Astrocyte (in vitro differentiated cells and primary cell): ENCODE measurements around the gene TMEM14A. TPM values are rescaled to one million over a fixed set of nuclear protein-coding genes. Genes with fewer than 3 reads are reported as not detected.
"Not testable (repeated sequence)": the region's sequence is repeated elsewhere in the genome, so short reads cannot be mapped to it uniquely, and the experiment has no call there.

Source experiments
- DNase-seq: peaks from one replicate; pipeline ENCODE4 v3.0.0-alpha.2; 2010; ENCODE audit warnings: low read depth
- FAIRE-seq: peaks from 2 replicates; lab custom pipeline; 2011; peaks lifted over from hg19 to GRCh38; lab: Jason Lieb, UNC
- H2AFZ ChIP-seq: 2 replicates; pipeline ENCODE4 v1.6.0; 2012; ENCODE audit warnings: low read depth, low read length, inconsistent platforms
- H3K27ac ChIP-seq: 2 replicates; pipeline ENCODE4 v1.5.1; 2011; ENCODE audit warnings: low read depth, low read length, inconsistent platforms
- H3K27me3 ChIP-seq: 2 replicates; pipeline ENCODE4 v1.6.0; 2011; ENCODE audit warnings: low read length, inconsistent platforms; ENCODE audit not compliant: insufficient read depth
- H3K36me3 ChIP-seq: 2 replicates; pipeline ENCODE4 v1.5.1; 2011; ENCODE audit warnings: low read length, inconsistent platforms; ENCODE audit not compliant: insufficient read depth
- H3K4me1 ChIP-seq: 2 replicates; pipeline ENCODE4 v1.5.1; 2011; ENCODE audit warnings: low read length, inconsistent platforms; ENCODE audit not compliant: insufficient read depth
- H3K4me2 ChIP-seq: 2 replicates; pipeline ENCODE4 v1.6.0; 2012; ENCODE audit warnings: low read length, inconsistent platforms
- H3K4me3 ChIP-seq: 2 replicates; pipeline ENCODE4 v1.5.1; 2011; ENCODE audit warnings: low read depth, mild to moderate bottlenecking, low read length, inconsistent platforms; ENCODE audit not compliant: insufficient read depth
- H3K79me2 ChIP-seq: 2 replicates; pipeline ENCODE4 v1.6.0; 2012; ENCODE audit warnings: mild to moderate bottlenecking, low read length, inconsistent platforms; ENCODE audit not compliant: insufficient read depth
- H3K9ac ChIP-seq: 2 replicates; pipeline ENCODE4 v1.6.0; 2012; ENCODE audit warnings: mild to moderate bottlenecking, low read length, inconsistent platforms
- H3K9me3 ChIP-seq: 2 replicates; pipeline ENCODE4 v1.5.1; 2012; ENCODE audit warnings: low read depth, mild to moderate bottlenecking, low read length, inconsistent platforms; ENCODE audit not compliant: insufficient read depth
- H4K20me1 ChIP-seq: 2 replicates; pipeline ENCODE4 v1.6.0; 2012; ENCODE audit warnings: low read length, inconsistent platforms; ENCODE audit not compliant: insufficient read depth
- H3K27ac Mint-ChIP-seq: one replicate; pipeline ENCODE4 v1.8.0; 2021; ENCODE audit warnings: mild to moderate bottlenecking, mixed read lengths; ENCODE audit not compliant: unreplicated experiment
- H3K27me3 Mint-ChIP-seq: one replicate; pipeline ENCODE4 v1.8.0; 2021; ENCODE audit warnings: low read depth, mixed read lengths; ENCODE audit not compliant: unreplicated experiment
- H3K36me3 Mint-ChIP-seq: one replicate; pipeline ENCODE4 v1.8.0; 2021; ENCODE audit warnings: low read depth, mixed read lengths; ENCODE audit not compliant: unreplicated experiment
- H3K4me1 Mint-ChIP-seq: one replicate; pipeline ENCODE4 v1.8.0; 2021; ENCODE audit warnings: low read depth, mixed read lengths; ENCODE audit not compliant: unreplicated experiment
- H3K4me3 Mint-ChIP-seq: one replicate; pipeline ENCODE4 v1.8.0; 2021; ENCODE audit warnings: mild to moderate bottlenecking, moderate library complexity, mixed read lengths; ENCODE audit not compliant: unreplicated experiment
- H3K9me3 Mint-ChIP-seq: one replicate; pipeline ENCODE4 v1.8.0; 2021; ENCODE audit warnings: mild to moderate bottlenecking, mixed read lengths; ENCODE audit not compliant: unreplicated experiment
- CTCF ChIP-seq: IDR thresholded peaks from 2 replicates; pipeline ENCODE4 v1.5.1; 2011; ENCODE audit warnings: low read depth, mild to moderate bottlenecking, inconsistent platforms, low read length, moderate library complexity; ENCODE audit not compliant: insufficient read depth
- EZH2 ChIP-seq: IDR thresholded peaks from 2 replicates; pipeline ENCODE4 v1.6.1; 2012; ENCODE audit warnings: mild to moderate bottlenecking, low read length, inconsistent platforms; ENCODE audit not compliant: insufficient read depth
- total RNA-seq: library from RNA; stranded (reverse); gene quantifications from 2 replicates; pipeline ENCODE4 v1.2.1, GENCODE V29; 2021

The TMEM14A gene
- total RNA-seq, 1 donor from 2014 or later = 29.7 TPM

GRCh38 chr6:52706001-52706400, 35.1 kb downstream of the TMEM14A start:
- peaks cover 4% of the 10 kb centered on the region for H3K27me3 ChIP-seq
- H3K4me2 ChIP-seq = no peak overlapping the region
- no peak overlapping the region for H3K27ac ChIP-seq
- H4K20me1 ChIP-seq = no peaks in the 10 kb centered on the region
- no peak overlapping the region for H3K9ac ChIP-seq
- DNase-seq = no peak
- H3K4me1 Mint-ChIP-seq = no peaks in the 10 kb centered on the region
- H3K9me3 Mint-ChIP-seq = no peaks in the 10 kb centered on the region
- peaks cover 3% of the 10 kb centered on the region for H3K27me3 Mint-ChIP-seq
- H3K36me3 ChIP-seq = no peaks in the 10 kb centered on the region
- no peaks in the 10 kb centered on the region for H3K79me2 ChIP-seq
- H3K36me3 Mint-ChIP-seq = no peaks in the 10 kb centered on the region
- no peak for FAIRE-seq
- no peak overlapping the region for H2AFZ ChIP-seq
- H3K9me3 ChIP-seq = no peaks in the 10 kb centered on the region
- no peak overlapping the region for H3K27ac Mint-ChIP-seq
- TF ChIP-seq EZH2 (no peak), CTCF (no peak)
- no peak overlapping the region for H3K4me3 ChIP-seq
- no peaks in the 10 kb centered on the region for H3K4me1 ChIP-seq
- no peak overlapping the region for H3K4me3 Mint-ChIP-seq

GRCh38 chr6:52707963-52708680, 37.2 kb downstream of the TMEM14A start:
- Histone ChIP-seq H3K9ac (no peak overlapping the region), H3K9me3 (no peaks in the 10 kb centered on the region), H4K20me1 (no peaks in the 10 kb centered on the region), H3K4me1 (no peaks in the 10 kb centered on the region), H3K4me2 (no peak overlapping the region), H3K27me3 (peaks cover 4% of the 10 kb centered on the region), H2AFZ (no peak overlapping the region), H3K79me2 (no peaks in the 10 kb centered on the region), H3K36me3 (no peaks in the 10 kb centered on the region), H3K27ac (no peak overlapping the region), H3K4me3 (no peak overlapping the region)
- peaks cover 4% of the 10 kb centered on the region for H3K27me3 Mint-ChIP-seq
- DNase-seq (no peak), FAIRE-seq (no peak)
- H3K36me3 Mint-ChIP-seq = no peaks in the 10 kb centered on the region
- no peaks in the 10 kb centered on the region for H3K9me3 Mint-ChIP-seq
- TF ChIP-seq CTCF = no peak
- TF ChIP-seq EZH2 = no peak
- no peak overlapping the region for H3K27ac Mint-ChIP-seq
- no peak overlapping the region for H3K4me3 Mint-ChIP-seq
- H3K4me1 Mint-ChIP-seq = no peaks in the 10 kb centered on the region

GRCh38 chr6:52712136-52712535, 41.2 kb downstream of the TMEM14A start:
- TF ChIP-seq CTCF = no peak
- TF ChIP-seq EZH2 = no peak
- H3K4me2 ChIP-seq = no peak overlapping the region
- Mint-ChIP-seq H3K36me3 (no peaks in the 10 kb centered on the region), H3K9me3 (peaks cover 2% of the 10 kb centered on the region), H3K4me1 (no peaks in the 10 kb centered on the region), H3K4me3 (no peak overlapping the region), H3K27ac (no peak overlapping the region), H3K27me3 (peaks cover 2% of the 10 kb centered on the region)
- no peaks in the 10 kb centered on the region for H3K79me2 ChIP-seq
- no peaks in the 10 kb centered on the region for H3K9me3 ChIP-seq
- DNase-seq (no peak), FAIRE-seq (no peak)
- no peaks in the 10 kb centered on the region for H3K27me3 ChIP-seq
- H4K20me1 ChIP-seq = no peaks in the 10 kb centered on the region
- H3K27ac ChIP-seq = no peak overlapping the region
- no peak overlapping the region for H3K4me3 ChIP-seq
- no peak overlapping the region for H3K9ac ChIP-seq
- no peaks in the 10 kb centered on the region for H3K36me3 ChIP-seq
- H2AFZ ChIP-seq = no peak overlapping the region
- H3K4me1 ChIP-seq = no peaks in the 10 kb centered on the region

- not testable (repeated sequence) for H3K79me2 ChIP-seq, H3K9me3 Mint-ChIP-seq, H2AFZ ChIP-seq, H3K9me3 ChIP-seq, H3K4me3 Mint-ChIP-seq, H3K4me2 ChIP-seq, DNase-seq, H3K36me3 ChIP-seq, H3K27ac Mint-ChIP-seq, H3K4me3 ChIP-seq, H3K27me3 Mint-ChIP-seq, H3K4me1 Mint-ChIP-seq, H3K4me1 ChIP-seq, H3K27ac ChIP-seq, H4K20me1 ChIP-seq, H3K27me3 ChIP-seq, H3K36me3 Mint-ChIP-seq, H3K9ac ChIP-seq, FAIRE-seq
Observed at GRCh38 chr6:52714761-52715160, 43.8 kb downstream of the TMEM14A start.
